Lower leg skin (tissue), 4 donors: ENCODE results near the gene IFI6. TPM values are rescaled to one million over a fixed set of nuclear protein-coding genes. Genes with fewer than 3 reads are reported as not detected.

Source experiments
- DNase-seq, 2 donors: peaks; one replicate each; pipeline ENCODE4 v3.0.0-alpha.2; 2019; ENCODE audit warnings: low spot score in 2 of 2
- H3K4me3 ChIP-seq: fragments of 200-600 bp; sonication (generic); 2 replicates; pipeline ENCODE4 v1.5.1; 2017; ENCODE audit warnings: mild to moderate bottlenecking, low read depth; ENCODE audit not compliant: poor library complexity, severe bottlenecking
- CTCF ChIP-seq, 3 donors: fragments of 450-650 bp; IDR thresholded peaks; one replicate each; pipeline ENCODE4 v1.5.1; 2016; ENCODE audit warnings: antibody characterized with exemption in 3 of 3, mild to moderate bottlenecking in 3 of 3, moderate library complexity in 2 of 3
- POLR2A ChIP-seq, 2 donors: fragments of 450-650 bp; IDR thresholded peaks; one replicate each; pipeline ENCODE4 v1.6.1; 2016 to 2017; ENCODE audit warnings: antibody characterized with exemption in 2 of 2, mild to moderate bottlenecking in 1 of 2, moderate library complexity in 1 of 2
- WGBS, 2 donors: methylation state at CpG; one replicate each; pipeline ENCODE4 v1.1.5; 2018; 5-methylcytosine and 5-hydroxymethylcytosine counted together
- intact Hi-C: fragments of 100-400 bp; cut with DNase I; formaldehyde crosslinking; loops from one replicate; pipeline ENCODE4 v1.15.0; 2023; ENCODE audit warnings: low total_unique reads
- total RNA-seq, 4 donors: library from RNA; depleted of rRNA; stranded (reverse); fragments of >200 nt; gene quantifications; one replicate each; pipeline ENCODE4 v1.1.0, GENCODE V29; 2016

Gene IFI6
- total RNA-seq: 10 to 100 TPM; 11.8 to 21.4 (median 17.2) TPM

GRCh38 chr1:27671964-27672749 is at the start of gene IFI6:
TSS of gene IFI6 (minus strand) at chr1:27672192. CDS start at chr1:27669314, 2,878 bp downstream.
- WGBS, 2 donors: 0 to 1% methylated on average over 10 of the region's 10 CpGs
- no peak within 1 kb of the TSS for H3K4me3 ChIP-seq
- no peak for TF ChIP-seq CTCF (IDR thresholded peaks at IDR 0.05)
- no peak for TF ChIP-seq POLR2A (IDR thresholded peaks at IDR 0.05)
- intact Hi-C loops: no loop called here
- DNase-seq: peak; percentile 86 to 95

- TF ChIP-seq CTCF (IDR thresholded peaks at IDR 0.05) (no peak), POLR2A (IDR thresholded peaks at IDR 0.05) (no peak)
- intact Hi-C loops: no loop called here
- no peak overlapping the region for H3K4me3 ChIP-seq
- DNase-seq: no peak
- 65 to 68% methylated on average over 5 of the region's 5 CpGs for WGBS, 2 donors
These were observed 47.6 kb upstream of the IFI6 start for GRCh38 chr1:27719286-27720251.

GRCh38 chr1:27716262-27716895 is 44.4 kb upstream of the IFI6 start:
- intact Hi-C loops: no loop called here
- no peak for TF ChIP-seq POLR2A (IDR thresholded peaks at IDR 0.05)
- TF ChIP-seq CTCF (IDR thresholded peaks at IDR 0.05): no peak
- 78 to 79% methylated on average over 2 of the region's 2 CpGs for WGBS, 2 donors
- no peak for DNase-seq
- no peak overlapping the region for H3K4me3 ChIP-seq

GRCh38 chr1:27713869-27714513 is 42.0 kb upstream of the IFI6 start:
- no peak for DNase-seq
- TF ChIP-seq CTCF (IDR thresholded peaks at IDR 0.05) (no peak), POLR2A (IDR thresholded peaks at IDR 0.05) (no peak)
- intact Hi-C loops: no loop called here
- WGBS, 2 donors: 89% methylated on average over 3 of the region's 3 CpGs
- H3K4me3 ChIP-seq: no peak overlapping the region

- TF ChIP-seq POLR2A (IDR thresholded peaks at IDR 0.05) (no peak), CTCF (IDR thresholded peaks at IDR 0.05) (no peak)
- no peak for DNase-seq
- no peak overlapping the region for H3K4me3 ChIP-seq
- WGBS, 2 donors: 49 to 60% methylated on average over 3 of the region's 3 CpGs
- intact Hi-C loops: no loop called here
These were observed 41.2 kb upstream of the IFI6 start for GRCh38 chr1:27713139-27713725.
